ENCODE data around the gene CCDC187. TPM values are rescaled to one million over a fixed set of nuclear protein-coding genes. Genes with fewer than 3 reads are reported as not detected.
"Not testable (repeated sequence)": the region's sequence is repeated elsewhere in the genome, so short reads cannot be mapped to it uniquely, and the experiment has no call there.

Gene CCDC187
- total RNA-seq, 4 donors from 2014 or later = 0.40 to 1.1 (median 0.41) TPM; not detected in 1

DNA sequence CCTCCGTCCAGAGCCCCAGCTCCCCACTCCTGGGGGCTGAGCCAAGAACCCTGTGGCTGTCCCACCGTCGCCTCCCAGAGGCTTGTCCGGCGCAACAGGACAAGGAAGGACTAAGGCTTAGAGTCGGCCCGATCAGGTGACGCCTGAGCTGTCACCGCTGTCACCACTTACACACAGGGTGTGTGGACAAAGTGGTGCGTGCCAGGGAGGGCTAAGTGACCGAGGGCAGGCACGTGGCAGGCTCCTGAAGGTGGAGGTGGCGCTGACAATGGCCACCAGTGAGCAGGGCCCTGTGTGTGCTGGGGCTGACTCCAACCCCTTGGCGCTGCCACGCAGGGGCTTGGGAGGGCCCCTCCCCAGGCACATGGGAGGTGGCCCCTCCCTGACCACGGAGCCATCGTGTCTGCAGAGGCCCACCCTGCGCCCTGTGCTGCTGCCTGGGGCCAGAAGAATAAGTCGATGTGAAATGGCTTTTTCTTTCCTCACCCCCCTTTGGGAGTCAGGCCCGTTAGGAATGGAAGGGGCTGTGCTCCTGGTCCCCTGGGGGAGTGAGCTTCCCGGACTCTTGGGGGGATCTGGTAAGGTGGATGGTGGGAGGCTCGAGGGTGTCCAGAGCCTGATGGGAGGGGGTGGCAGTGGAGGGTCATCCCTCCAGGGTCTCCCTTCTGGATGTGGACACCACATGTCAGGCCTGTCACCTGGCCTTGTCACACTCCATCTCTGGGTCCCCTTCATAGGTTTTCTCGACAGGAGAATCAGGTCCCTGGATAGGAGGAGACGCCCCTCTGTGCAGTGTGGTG lies 20.8 kb upstream of the CCDC187 start:
- Histone ChIP-seq H3K27me3 (peaks cover 37% of the 10 kb centered on the region), H3K9me3 (no peaks in the 10 kb centered on the region), H3K4me1 (peaks cover 7 to 34% (median 18%) of the 10 kb centered on the region in 4 donors), H3K27ac (no peak overlapping the region), H3K36me3 (no peaks in the 10 kb centered on the region), H3K4me3 (no peak overlapping the region)
- intact Hi-C loops (cut with DNase I; ENCODE audit: low total_unique reads) = loop anchor here (1.0 kb wide), 1 partner anchor 33 kb away; no protein-coding TSS in a partner anchor
- DNase-seq = no peak
- WGBS, 2 donors (ENCODE audit: low coverage in 1 of 2) = 64% methylated on average over 22 of the region's 24 CpGs; no CpG with 5 or more reads in 1 of the 2 donors
- in situ Hi-C loops (cut with MboI; ENCODE audit: low pct_ligation_motif_present in 1 of 4, low pct_unique_long_range_greater_than_20kb in 1 of 4, low sequenced_read_pairs in 3 of 4) = no loop called here
- TF ChIP-seq POLR2A (IDR thresholded peaks at IDR 0.05) (no peak), POLR2AphosphoS5 (IDR thresholded peaks at IDR 0.05) (no peak), EP300 (IDR thresholded peaks at IDR 0.05; ENCODE audit: low read depth) (no peak), CTCF (IDR thresholded peaks at IDR 0.05) (no peak)

- whole genome bisulfite sequencing, 2 donors (ENCODE audit: low coverage in 1 of 2) = 56% methylated on average over 17 of the region's 17 CpGs; no CpG with 5 or more reads in 1 of the 2 donors
- TF ChIP-seq POLR2AphosphoS5 (IDR thresholded peaks at IDR 0.05) = no peak
- TF ChIP-seq EP300 (IDR thresholded peaks at IDR 0.05; ENCODE audit: low read depth) = no peak
- TF ChIP-seq CTCF (IDR thresholded peaks at IDR 0.05) = no peak
- TF ChIP-seq POLR2A (IDR thresholded peaks at IDR 0.05) = no peak
- H3K36me3 ChIP-seq = no peaks in the 10 kb centered on the region
- intact Hi-C loops (cut with DNase I; ENCODE audit: low total_unique reads) (no loop called here), in situ Hi-C loops (cut with MboI; ENCODE audit: low pct_ligation_motif_present in 1 of 4, low pct_unique_long_range_greater_than_20kb in 1 of 4, low sequenced_read_pairs in 3 of 4) (no loop called here)
- H3K4me1 ChIP-seq = peaks cover 0 to 21% (median 14%) of the 10 kb centered on the region in 4 donors
- no peak overlapping the region for H3K27ac ChIP-seq
- peaks cover 35% of the 10 kb centered on the region for H3K27me3 ChIP-seq
- DNase-seq = peak; percentile 31
- H3K4me3 ChIP-seq = no peak overlapping the region
- no peaks in the 10 kb centered on the region for H3K9me3 ChIP-seq
Measured at GRCh38 chr9:136323371-136323789, 19.5 kb upstream of the CCDC187 start.

DNA sequence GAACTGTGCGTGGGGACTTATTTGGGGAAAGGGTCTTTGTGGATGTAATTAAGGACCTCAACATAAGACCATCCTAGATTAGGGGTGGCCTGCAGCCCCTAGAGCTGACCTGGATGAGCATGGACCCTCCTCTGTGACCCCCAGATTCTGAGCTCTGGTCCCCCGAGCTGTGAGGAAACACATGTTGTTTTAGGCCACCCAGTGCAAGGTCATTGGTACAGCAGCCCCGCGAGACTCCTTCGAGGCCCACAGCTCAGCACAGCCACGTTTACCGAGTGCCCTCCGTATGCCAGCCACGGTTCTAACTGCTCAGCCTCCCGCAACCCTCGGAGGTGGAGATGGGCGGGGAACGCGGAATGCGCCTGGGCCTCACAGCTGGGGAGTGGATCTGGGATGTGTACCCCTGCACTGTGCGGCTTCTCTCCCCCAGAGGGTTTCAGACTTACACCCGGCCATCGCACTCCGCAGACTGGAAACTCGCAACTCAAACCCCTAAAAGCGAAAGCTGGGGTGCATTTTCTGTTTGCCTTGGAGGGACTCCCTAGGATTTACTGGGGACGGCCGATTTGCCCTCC lies 18.9 kb upstream of the CCDC187 start:
- WGBS, 2 donors (ENCODE audit: low coverage in 1 of 2) = 63 to 78% methylated on average over 7 to 23 of the region's 23 CpGs
- peaks cover 0 to 16% (median 8%) of the 10 kb centered on the region in 4 donors for H3K4me1 ChIP-seq
- peaks cover 30% of the 10 kb centered on the region for H3K27me3 ChIP-seq
- H3K4me3 ChIP-seq = no peak overlapping the region
- no peak overlapping the region for H3K27ac ChIP-seq
- H3K36me3 ChIP-seq = no peaks in the 10 kb centered on the region
- intact Hi-C loops (cut with DNase I; ENCODE audit: low total_unique reads) (no loop called here), in situ Hi-C loops (cut with MboI; ENCODE audit: low pct_ligation_motif_present in 1 of 4, low pct_unique_long_range_greater_than_20kb in 1 of 4, low sequenced_read_pairs in 3 of 4) (no loop called here)
- H3K9me3 ChIP-seq = no peaks in the 10 kb centered on the region
- DNase-seq = no peak
- no peak for TF ChIP-seq POLR2A (IDR thresholded peaks at IDR 0.05)
- no peak for TF ChIP-seq CTCF (IDR thresholded peaks at IDR 0.05)
- TF ChIP-seq POLR2AphosphoS5 (IDR thresholded peaks at IDR 0.05) = no peak
- no peak for TF ChIP-seq EP300 (IDR thresholded peaks at IDR 0.05; ENCODE audit: low read depth)

DNA sequence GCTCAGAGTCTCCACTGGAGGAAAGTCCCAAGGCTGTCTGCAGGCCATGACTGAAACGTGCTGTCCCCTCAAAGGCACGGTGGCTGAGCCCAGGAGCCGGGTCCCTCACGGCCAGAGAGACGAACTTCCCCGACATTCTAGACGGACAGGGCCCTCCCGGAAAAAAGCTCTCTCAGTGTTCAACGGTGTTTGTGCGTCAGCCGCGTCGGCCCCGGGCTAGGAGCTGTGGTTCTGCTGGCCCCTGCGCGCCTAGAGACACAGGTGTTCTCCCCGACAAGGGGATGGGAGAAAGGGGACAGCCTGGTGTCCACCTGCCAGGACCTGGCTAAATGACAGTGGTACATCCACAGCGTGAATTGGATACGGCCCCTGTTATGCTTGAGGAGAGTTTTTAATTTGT lies 17.7 kb upstream of the CCDC187 start:
- no peaks in the 10 kb centered on the region for H3K36me3 ChIP-seq
- H3K4me1 ChIP-seq = peaks cover 0 to 8% (median 3%) of the 10 kb centered on the region in 4 donors
- in situ Hi-C loops (cut with MboI; ENCODE audit: low pct_ligation_motif_present in 1 of 4, low pct_unique_long_range_greater_than_20kb in 1 of 4, low sequenced_read_pairs in 3 of 4) (no loop called here), intact Hi-C loops (cut with DNase I; ENCODE audit: low total_unique reads) (no loop called here)
- peaks cover 19% of the 10 kb centered on the region for H3K27me3 ChIP-seq
- H3K9me3 ChIP-seq = no peaks in the 10 kb centered on the region
- DNase-seq = no peak
- TF ChIP-seq CTCF (IDR thresholded peaks at IDR 0.05) (no peak), EP300 (IDR thresholded peaks at IDR 0.05; ENCODE audit: low read depth) (no peak), POLR2A (IDR thresholded peaks at IDR 0.05) (no peak), POLR2AphosphoS5 (IDR thresholded peaks at IDR 0.05) (no peak)
- no peak overlapping the region for H3K27ac ChIP-seq
- WGBS, 2 donors (ENCODE audit: low coverage in 1 of 2) = 85% methylated on average over 19 of the region's 19 CpGs; no CpG with 5 or more reads in 1 of the 2 donors
- no peak overlapping the region for H3K4me3 ChIP-seq

GRCh38 chr9:136320972-136321371 lies 17.1 kb upstream of the CCDC187 start:
- in situ Hi-C loops (cut with MboI; ENCODE audit: low pct_ligation_motif_present in 1 of 4, low pct_unique_long_range_greater_than_20kb in 1 of 4, low sequenced_read_pairs in 3 of 4); intact Hi-C loops (cut with DNase I; ENCODE audit: low total_unique reads); H3K9me3 ChIP-seq: not testable (repeated sequence)

DNA sequence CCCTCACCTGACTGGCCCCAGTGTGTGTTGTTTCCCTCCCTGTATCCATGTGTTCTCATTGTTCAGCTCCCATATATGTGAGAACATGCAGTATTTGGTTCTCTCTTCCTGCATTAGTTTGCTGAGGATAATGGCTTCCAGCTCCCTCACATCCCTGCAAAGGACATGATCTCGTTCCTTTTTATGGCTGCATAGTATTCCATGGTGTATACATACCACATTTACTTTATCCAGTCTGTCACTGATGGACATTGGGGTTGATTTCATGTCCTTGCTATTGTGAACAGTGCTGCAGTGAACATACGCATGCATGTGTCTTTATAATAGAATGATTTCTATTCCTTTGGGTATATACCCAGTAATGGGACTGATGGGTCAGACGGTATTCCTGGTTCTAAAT lies 16.1 kb upstream of the CCDC187 start:
- H3K4me1 ChIP-seq; DNase-seq; H3K36me3 ChIP-seq; intact Hi-C loops (cut with DNase I; ENCODE audit: low total_unique reads); H3K27ac ChIP-seq; H3K9me3 ChIP-seq; H3K4me3 ChIP-seq; in situ Hi-C loops (cut with MboI; ENCODE audit: low pct_ligation_motif_present in 1 of 4, low pct_unique_long_range_greater_than_20kb in 1 of 4, low sequenced_read_pairs in 3 of 4); H3K27me3 ChIP-seq: not testable (repeated sequence)
- 70 to 88% methylated on average over 3 of the region's 3 CpGs for WGBS, 2 donors (ENCODE audit: low coverage in 1 of 2)

More at GRCh38 chr9:136320972-136321371, 17.1 kb upstream of the CCDC187 start:
- not testable (repeated sequence) for DNase-seq, H3K4me3 ChIP-seq, H3K27ac ChIP-seq, H3K36me3 ChIP-seq, H3K4me1 ChIP-seq
- H3K27me3 ChIP-seq = peaks cover 15% of the 10 kb centered on the region

All from transverse colon (tissue), 4 donors.